NCI-H146 treated with DMSO at 0.1 percent for 48 hours (cell line): Measurements from ENCODE around the gene MEGF11.
"Not testable (repeated sequence)": the region's sequence is repeated elsewhere in the genome, so short reads cannot be mapped to it uniquely, and the experiment has no call there.

Experiments used
- DNase-seq: peaks from one replicate; lab custom pipeline; 2025; ENCODE audit not compliant: unreplicated experiment; lab: John Stamatoyannopoulos, UW

MEGF11 gene

DNA sequence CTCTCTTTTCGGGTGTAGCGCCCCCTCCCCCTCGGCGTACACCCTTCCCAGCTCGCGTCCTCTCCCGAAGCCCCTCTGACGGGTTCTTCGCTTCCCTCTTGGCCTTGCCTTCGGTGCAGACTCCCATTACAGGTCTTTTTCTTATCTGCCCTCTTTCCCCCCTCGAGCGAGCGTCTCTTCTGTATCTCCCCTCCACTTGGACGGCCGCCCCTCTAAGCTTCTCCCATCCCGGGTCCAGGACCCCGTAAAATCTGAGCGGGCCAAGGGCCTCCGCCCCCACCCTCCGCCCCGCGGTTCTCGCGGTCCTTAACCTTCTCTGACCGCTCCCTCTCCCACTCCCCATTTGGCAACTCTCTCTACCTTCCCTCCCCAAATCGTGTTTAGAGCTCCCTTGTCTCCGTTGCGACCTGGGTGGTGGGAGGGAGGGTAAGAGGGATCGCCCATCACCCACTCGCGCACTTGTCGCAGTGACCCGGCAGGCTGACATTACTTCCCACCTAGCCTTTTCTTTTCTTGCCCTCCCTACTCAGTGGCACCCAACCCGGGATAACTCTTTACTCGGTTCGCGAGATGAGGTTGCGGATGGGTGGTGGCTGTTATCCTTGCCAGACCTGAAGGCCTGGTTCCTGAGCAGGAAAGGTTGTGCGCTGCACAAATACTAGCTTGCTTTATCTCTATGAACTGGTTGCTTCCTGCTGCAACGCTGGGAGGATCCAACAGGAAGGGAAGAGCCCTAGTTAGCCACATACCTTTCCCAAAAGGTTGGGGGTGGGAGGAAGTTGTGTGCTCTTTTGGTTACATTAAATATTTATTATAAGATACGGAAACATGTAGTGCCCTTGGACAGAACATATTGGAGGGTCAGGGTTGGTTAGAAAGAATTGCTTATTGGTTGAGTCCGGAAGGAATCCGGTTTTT, 383.3 kb downstream of the MEGF11 start:
- peak; percentile 21 for DNase-seq

DNA sequence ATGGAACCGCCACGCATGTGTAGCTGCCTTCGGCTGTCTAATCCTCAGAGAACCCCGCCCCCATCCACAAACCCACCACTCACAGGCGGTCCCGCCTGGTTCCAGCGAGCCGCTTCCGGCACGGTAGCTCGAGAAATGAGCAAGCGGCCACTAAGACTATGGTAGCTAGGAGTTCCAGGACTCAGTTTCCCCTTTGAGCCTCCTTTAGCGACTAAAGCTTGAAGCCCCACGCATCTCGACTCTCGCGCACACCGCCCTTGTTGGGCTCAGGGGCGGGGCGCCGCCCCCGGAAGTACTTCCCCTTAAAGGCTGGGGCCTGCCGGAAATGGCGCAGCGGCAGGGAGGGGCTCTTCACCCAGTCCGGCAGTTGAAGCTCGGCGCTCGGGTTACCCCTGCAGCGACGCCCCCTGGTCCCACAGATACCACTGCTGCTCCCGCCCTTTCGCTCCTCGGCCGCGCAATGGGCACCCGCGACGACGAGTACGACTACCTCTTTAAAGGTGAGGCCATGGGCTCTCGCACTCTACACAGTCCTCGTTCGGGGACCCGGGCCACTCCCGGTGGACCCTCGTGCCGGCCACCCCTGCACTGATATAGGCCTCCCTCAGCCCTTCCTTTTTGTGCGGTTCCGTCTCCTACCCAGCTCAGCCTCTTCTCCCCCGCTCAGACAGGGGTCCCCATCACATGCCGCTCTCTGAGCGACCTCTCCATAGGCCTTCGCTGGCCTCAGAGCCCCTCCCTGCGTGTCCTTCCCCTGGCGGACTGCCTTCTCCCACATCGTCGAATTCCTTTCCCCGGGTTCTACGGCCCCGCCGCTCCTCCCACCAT, 384.2 kb downstream of the MEGF11 start, which contains the start of gene RAB11A:
Gene RAB11A, plus strand, starts transcription at position 366 of the 828 bp plus-strand sequence. Its CDS starts 95 bp downstream, at position 461.
- peak; percentile 71 for DNase-seq

GRCh38 chr15:65868546-65869125, 384.9 kb downstream of the MEGF11 start:
- no peak for DNase-seq

DNA sequence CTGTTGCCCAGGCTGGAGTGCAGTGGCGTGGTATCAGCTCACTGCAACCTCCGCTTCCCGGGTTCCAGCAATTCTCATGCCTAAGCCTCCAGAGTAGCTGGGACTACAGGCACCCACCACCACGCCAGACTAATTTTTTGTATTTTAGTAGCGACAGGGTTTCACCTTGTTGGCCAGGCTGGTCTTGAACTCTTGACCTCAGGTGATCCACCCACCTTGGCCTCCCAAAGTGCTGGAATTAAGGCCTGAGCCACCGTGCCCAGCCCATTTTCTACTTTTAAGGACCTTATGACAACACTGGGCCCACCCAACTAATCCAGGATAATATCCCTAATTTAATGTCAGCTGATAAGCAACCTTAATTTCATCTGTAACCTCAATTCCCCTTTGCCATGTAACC, 385.6 kb downstream of the MEGF11 start:
- DNase-seq = not testable (repeated sequence)

- no peak for DNase-seq
These were observed 386.3 kb downstream of the MEGF11 start for GRCh38 chr15:65867244-65867643.

GRCh38 chr15:65863106-65863505, 390.4 kb downstream of the MEGF11 start:
- no peak for DNase-seq

DNA sequence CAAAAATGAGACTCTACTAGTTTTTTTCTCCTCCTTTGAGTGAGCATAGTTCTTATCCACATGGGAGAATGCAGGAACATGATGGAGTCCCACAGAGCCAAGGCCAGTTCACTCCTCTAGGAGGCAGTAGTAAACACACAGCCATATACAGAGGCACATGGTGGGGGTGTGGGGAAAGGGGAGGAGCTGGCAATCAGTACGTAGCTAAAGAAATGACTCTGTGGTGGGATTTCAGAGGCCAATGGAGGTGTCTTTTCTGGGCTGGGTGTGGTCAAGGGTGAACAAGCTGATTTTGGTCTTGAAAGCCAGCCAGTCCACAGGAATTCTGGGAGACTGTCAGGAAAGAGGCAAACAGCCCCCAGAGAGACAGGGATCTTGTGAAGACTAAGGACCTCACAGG, 390.9 kb downstream of the MEGF11 start:
- peak; percentile 14 for DNase-seq

DNA sequence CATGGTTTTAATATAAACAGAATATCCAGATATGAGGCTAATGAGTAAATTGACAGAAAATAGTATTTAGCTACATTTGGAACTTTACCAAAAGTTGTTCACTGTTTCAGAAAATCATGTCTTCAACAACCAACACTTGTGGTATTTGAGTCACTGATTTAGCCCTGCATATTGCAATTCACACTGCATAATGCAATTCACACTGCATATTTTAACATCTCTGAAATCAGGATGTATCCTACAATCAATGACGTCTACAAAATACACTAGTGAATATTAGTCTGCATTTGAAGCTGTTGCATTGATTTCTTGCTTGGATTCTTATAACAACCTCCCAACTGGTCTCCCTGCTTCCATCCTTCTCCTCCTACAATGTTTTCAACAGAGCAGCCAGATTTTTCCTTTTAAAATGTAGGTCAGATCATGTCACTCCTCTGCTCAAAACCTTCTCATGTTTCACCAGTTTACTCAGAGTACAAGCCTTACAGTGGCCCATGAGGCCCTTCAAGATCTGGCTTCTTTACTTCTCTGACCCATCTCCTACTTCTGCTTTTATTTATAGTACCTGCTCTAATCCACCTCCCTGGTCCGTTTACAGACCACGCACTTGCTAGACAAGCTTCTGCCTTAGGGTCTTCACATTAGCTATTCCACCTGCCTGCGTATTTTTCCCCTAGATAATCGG, 395.7 kb downstream of the MEGF11 start:
- no peak for DNase-seq

GRCh38 chr15:65856821-65857455, 396.6 kb downstream of the MEGF11 start:
- DNase-seq = no peak

GRCh38 chr15:65851981-65852380, 401.6 kb downstream of the MEGF11 start:
- DNase-seq = no peak

- no peak for DNase-seq
These were observed 405.6 kb downstream of the MEGF11 start for GRCh38 chr15:65847989-65848388.

- no peak for DNase-seq
These were observed 407.6 kb downstream of the MEGF11 start for GRCh38 chr15:65845826-65846519.
